Osteoblast (primary cell): Measurements from ENCODE around the gene FNDC3B. TPM values are rescaled to one million over a fixed set of nuclear protein-coding genes. Genes with fewer than 3 reads are reported as not detected.

Source experiments
- DNase-seq: peaks from one replicate; pipeline ENCODE4 v3.0.0; 2011; ENCODE audit warnings: low spot score, mixed read lengths; ENCODE audit not compliant: insufficient read length; ENCODE audit errors: missing footprints
- H2AFZ ChIP-seq: 2 replicates; pipeline ENCODE4 v1.6.0; 2011; ENCODE audit warnings: mild to moderate bottlenecking, low read length
- H3K27ac ChIP-seq: 2 replicates; pipeline ENCODE4 v1.5.1; 2011; ENCODE audit warnings: mild to moderate bottlenecking, low read depth, low read length, moderate library complexity
- H3K27me3 ChIP-seq: 2 replicates; pipeline ENCODE4 v1.6.0; 2012; ENCODE audit warnings: mild to moderate bottlenecking, control low read depth, inconsistent platforms, low read length, moderate library complexity; ENCODE audit not compliant: insufficient read depth
- H3K36me3 ChIP-seq: 2 replicates; pipeline ENCODE4 v1.5.1; 2011; ENCODE audit warnings: mild to moderate bottlenecking, low read length, control low read depth, moderate library complexity; ENCODE audit not compliant: insufficient read depth
- H3K4me1 ChIP-seq: 2 replicates; pipeline ENCODE4 v1.5.1; 2011; ENCODE audit warnings: mild to moderate bottlenecking, low read length, control low read depth, moderate library complexity; ENCODE audit not compliant: insufficient read depth
- H3K4me2 ChIP-seq: 2 replicates; pipeline ENCODE4 v1.6.0; 2011; ENCODE audit warnings: mild to moderate bottlenecking, low read length; ENCODE audit not compliant: insufficient read depth
- H3K4me3 ChIP-seq: fragments of 200-600 bp; sonication (generic); 3 replicates; pipeline ENCODE4 v1.5.1; 2012; ENCODE audit warnings: mild to moderate bottlenecking, low read length, inconsistent platforms; ENCODE audit not compliant: insufficient read depth
- H3K79me2 ChIP-seq: 2 replicates; pipeline ENCODE4 v1.6.0; 2012; ENCODE audit warnings: mild to moderate bottlenecking, low read length, control low read depth, inconsistent platforms; ENCODE audit not compliant: insufficient read depth
- H3K9me3 ChIP-seq: 2 replicates; pipeline ENCODE4 v1.5.1; 2011; ENCODE audit warnings: low read depth, low read length, control low read depth
- H4K20me1 ChIP-seq: 2 replicates; pipeline ENCODE4 v1.6.0; 2012; ENCODE audit warnings: mild to moderate bottlenecking, low read length, control low read depth; ENCODE audit not compliant: insufficient read depth
- CTCF ChIP-seq: IDR thresholded peaks from 2 replicates; pipeline ENCODE4 v1.5.1; 2011; ENCODE audit warnings: mild to moderate bottlenecking, low read depth, low read length, moderate library complexity; ENCODE audit errors: extremely low read depth
- small RNA-seq: library from RNA; depleted of rRNA; stranded (forward); fragments of <200 nt; gene quantifications from one replicate; pipeline ENCODE3, GENCODE V24; 2012
- total RNA-seq: library from RNA; depleted of rRNA; stranded (reverse); fragments of >200 nt; gene quantifications from 2 replicates; pipeline ENCODE4 v1.2.3, GENCODE V29; 2012

Gene FNDC3B
- total RNA-seq, 1 donor = 179 TPM

- no peaks in the 10 kb centered on the region for H4K20me1 ChIP-seq
- peaks cover 66% of the 10 kb centered on the region for H3K27me3 ChIP-seq
- H3K9me3 ChIP-seq = no peaks in the 10 kb centered on the region
- DNase-seq = no peak
- no peak overlapping the region for H2AFZ ChIP-seq
- no peak overlapping the region for H3K27ac ChIP-seq
- no peak overlapping the region for H3K4me2 ChIP-seq
- H3K4me1 ChIP-seq = no peaks in the 10 kb centered on the region
- no peak for TF ChIP-seq CTCF
- H3K79me2 ChIP-seq = no peaks in the 10 kb centered on the region
- no peak overlapping the region for H3K4me3 ChIP-seq
- no peaks in the 10 kb centered on the region for H3K36me3 ChIP-seq
These were observed 409.5 kb downstream of the FNDC3B start for GRCh38 chr3:172448661-172449465.

- Histone ChIP-seq H3K4me1 (no peaks in the 10 kb centered on the region), H3K9me3 (no peaks in the 10 kb centered on the region), H2AFZ (no peak overlapping the region), H3K27me3 (peaks cover 66% of the 10 kb centered on the region), H3K36me3 (no peaks in the 10 kb centered on the region), H3K27ac (no peak overlapping the region), H3K79me2 (no peaks in the 10 kb centered on the region), H3K4me2 (peak overlapping the region; percentile 59), H4K20me1 (no peaks in the 10 kb centered on the region), H3K4me3 (peak overlapping the region; percentile 31)
- TF ChIP-seq CTCF = no peak
- peak; percentile 71 for DNase-seq
These were observed 410.2 kb downstream of the FNDC3B start for GRCh38 chr3:172449466-172450149.

Small RNAs within 50 kb of the gene (small RNA-seq; reads per million reads assigned to genes)
- gene RN7SL141P = not detected

Other genes with a start within 250 kb of the FNDC3B start
- 18.1 and 29.5 TPM in 2 replicates for gene PLD1, start 229.1 kb upstream of the FNDC3B start, total RNA-seq
- gene TMEM212, start 196.2 kb upstream of the FNDC3B start, total RNA-seq = not detected in 2 replicates